ACHN (cell line): ENCODE results near the gene FOXB2.
"Not testable (repeated sequence)": the region's sequence is repeated elsewhere in the genome, so short reads cannot be mapped to it uniquely, and the experiment has no call there.

ENCODE experiments used
- DNase-seq: peaks from one replicate; pipeline ENCODE4 v3.0.0-alpha.2; 2015
- in situ Hi-C: cut with HindIII; loops from 2 replicates; pipeline ENCODE4 v1.10.0; 2017; ENCODE audit warnings: low sequenced_read_pairs, low pct_ligation_motif_present, low pct_unique_long_range_greater_than_20kb

Gene FOXB2

GRCh38 chr9:77019236-77019925, at the start of gene FOXB2:
FOXB2 (plus strand) TSS chr9:77019655; CDS start chr9:77019655, 0 bp downstream.
- in situ Hi-C loops, result no loop called here
- no peak for DNase-seq

GRCh38 chr9:76969716-76970115, 49.7 kb upstream of the FOXB2 start:
- in situ Hi-C loops, result no loop called here
- no peak for DNase-seq

GRCh38 chr9:76978831-76979230, 40.6 kb upstream of the FOXB2 start:
- in situ Hi-C loops, result loop anchor here (25.0 kb wide), 1 partner anchor 167 kb away; no protein-coding TSS in a partner anchor
- DNase-seq, result not testable (repeated sequence)

GRCh38 chr9:76980566-76980965, 38.9 kb upstream of the FOXB2 start:
- DNase-seq, result no peak
- in situ Hi-C loops, result loop anchor here (25.0 kb wide), 1 partner anchor 168 kb away; no protein-coding TSS in a partner anchor

- no peak for DNase-seq
- in situ Hi-C loops, result loop anchor here (25.0 kb wide), 1 partner anchor 172 kb away; no protein-coding TSS in a partner anchor
Measured at GRCh38 chr9:76984486-76984885, 35.0 kb upstream of the FOXB2 start.

- in situ Hi-C loops, result loop anchor here (25.0 kb wide), 1 partner anchor 173 kb away; no protein-coding TSS in a partner anchor
- DNase-seq, result no peak
Measured at GRCh38 chr9:76985581-76985980, 33.9 kb upstream of the FOXB2 start.

- in situ Hi-C loops, result loop anchor here (25.0 kb wide), 1 partner anchor 175 kb away; no protein-coding TSS in a partner anchor
- peak; percentile 67 for DNase-seq
Measured at GRCh38 chr9:76987594-76988200, 31.8 kb upstream of the FOXB2 start.

- in situ Hi-C loops, result loop anchor here (25.0 kb wide), 1 partner anchor 177 kb away; no protein-coding TSS in a partner anchor
- no peak for DNase-seq
Measured at GRCh38 chr9:76988941-76989340, 30.5 kb upstream of the FOXB2 start.

GRCh38 chr9:76989501-76989900, 30.0 kb upstream of the FOXB2 start:
- DNase-seq, result no peak
- in situ Hi-C loops, result loop anchor here (25.0 kb wide), 1 partner anchor 177 kb away; no protein-coding TSS in a partner anchor

- peak; percentile 35 for DNase-seq
- in situ Hi-C loops, result loop anchor here (25.0 kb wide), 1 partner anchor 184 kb away; no protein-coding TSS in a partner anchor
Measured at GRCh38 chr9:76996700-76997099, 22.8 kb upstream of the FOXB2 start.

- in situ Hi-C loops, result loop anchor here (25.0 kb wide), 1 partner anchor 187 kb away; no protein-coding TSS in a partner anchor
- no peak for DNase-seq
Measured at GRCh38 chr9:76999261-76999660, 20.2 kb upstream of the FOXB2 start.

GRCh38 chr9:77000330-77000729, 19.1 kb upstream of the FOXB2 start:
- in situ Hi-C loops, result no loop called here
- no peak for DNase-seq

GRCh38 chr9:77003366-77003765, 16.1 kb upstream of the FOXB2 start:
- no peak for DNase-seq
- in situ Hi-C loops, result no loop called here

- no peak for DNase-seq
- in situ Hi-C loops, result no loop called here
Measured at GRCh38 chr9:77005216-77005615, 14.2 kb upstream of the FOXB2 start.

GRCh38 chr9:77010527-77010926, 8.9 kb upstream of the FOXB2 start:
- in situ Hi-C loops, result no loop called here
- no peak for DNase-seq

- peak; percentile 51 for DNase-seq
- in situ Hi-C loops, result no loop called here
Measured at GRCh38 chr9:77011973-77012821, 7.3 kb upstream of the FOXB2 start.

- in situ Hi-C loops, result no loop called here
- DNase-seq, result no peak
Measured at GRCh38 chr9:77013206-77013931, 6.1 kb upstream of the FOXB2 start.

GRCh38 chr9:77013932-77014596, 5.4 kb upstream of the FOXB2 start:
- in situ Hi-C loops, result no loop called here
- no peak for DNase-seq
